Fibroblast of pulmonary artery (primary cell): ENCODE measurements around the gene SLU7.

ENCODE experiments used
- DNase-seq: peaks from one replicate; pipeline ENCODE4 v3.0.0-alpha.2; 2010; ENCODE audit warnings: low read depth
- H3K4me3 ChIP-seq: replicated peaks from 2 replicates; pipeline ENCODE4 v1.5.1; 2011; ENCODE audit warnings: low read depth, mild to moderate bottlenecking, control low read depth, low read length, moderate library complexity
- CTCF ChIP-seq: IDR thresholded peaks from 2 replicates; pipeline ENCODE4 v1.5.1; 2011; ENCODE audit warnings: mild to moderate bottlenecking, control low read depth, low read length, inconsistent platforms; ENCODE audit errors: missing control alignments

SLU7 gene

GRCh38 chr5:160463740-160464465 is 45.0 kb upstream of the SLU7 start:
- H3K4me3 ChIP-seq, result no peak overlapping the region
- TF ChIP-seq CTCF, result no peak
- DNase-seq, result peak; percentile 83

GRCh38 chr5:160463227-160463626 is 44.3 kb upstream of the SLU7 start:
- DNase-seq, result no peak
- no peak overlapping the region for H3K4me3 ChIP-seq
- TF ChIP-seq CTCF, result no peak

GRCh38 chr5:160462167-160462566 is 43.3 kb upstream of the SLU7 start:
- H3K4me3 ChIP-seq, result no peak overlapping the region
- TF ChIP-seq CTCF, result no peak
- DNase-seq, result no peak

GRCh38 chr5:160461378-160461777 is 42.5 kb upstream of the SLU7 start:
- H3K4me3 ChIP-seq, result no peak overlapping the region
- no peak for TF ChIP-seq CTCF
- DNase-seq, result no peak

GRCh38 chr5:160460377-160461049 is 41.6 kb upstream of the SLU7 start:
- no peak for DNase-seq
- peak; percentile 32 for TF ChIP-seq CTCF
- H3K4me3 ChIP-seq, result no peak overlapping the region

- TF ChIP-seq CTCF, result no peak
- DNase-seq, result no peak
- no peak overlapping the region for H3K4me3 ChIP-seq
Measured at GRCh38 chr5:160458806-160459800, 40.2 kb upstream of the SLU7 start.
